RWPE2 (cell line): ENCODE data around the gene UBE2K.

Experiments used
- ATAC-seq: fragments of 200-7000 bp; cut with Tn5 transposase; 3 replicates; pipeline ENCODE4 v1.9.1; 2021; ENCODE audit warnings: low read depth
- DNase-seq: peaks from one replicate; pipeline ENCODE4 v3.0.0-alpha.2; 2020; ENCODE audit warnings: low spot score
- H3K27ac ChIP-seq: fragments of 450-650 bp; 2 replicates; pipeline ENCODE4 v1.5.1; 2017; ENCODE audit warnings: mild to moderate bottlenecking; ENCODE audit not compliant: poor library complexity, severe bottlenecking
- H3K27me3 ChIP-seq: fragments of 250-450 bp; sonication (Bioruptor Pico); 2 replicates; pipeline ENCODE4 v1.5.1; 2021; ENCODE audit warnings: mild to moderate bottlenecking, moderate library complexity; ENCODE audit not compliant: insufficient read depth, poor library complexity, severe bottlenecking
- H3K36me3 ChIP-seq: fragments of 250-450 bp; sonication (Bioruptor Pico); 2 replicates; pipeline ENCODE4 v1.5.1; 2020; ENCODE audit warnings: low read depth, mild to moderate bottlenecking, moderate library complexity
- H3K4me1 ChIP-seq: fragments of 250-450 bp; sonication (Bioruptor Pico); 2 replicates; pipeline ENCODE4 v1.5.1; 2021; ENCODE audit warnings: mild to moderate bottlenecking, moderate library complexity; ENCODE audit not compliant: insufficient read depth, poor library complexity, severe bottlenecking
- H3K4me3 ChIP-seq: fragments of 250-450 bp; sonication (Bioruptor Pico); 2 replicates; pipeline ENCODE4 v1.5.1; 2021; ENCODE audit warnings: mild to moderate bottlenecking, moderate library complexity; ENCODE audit not compliant: severe bottlenecking
- H3K9me3 ChIP-seq: fragments of 250-450 bp; sonication (Bioruptor Pico); 2 replicates; pipeline ENCODE4 v1.5.1; 2021; ENCODE audit warnings: mild to moderate bottlenecking, moderate library complexity; ENCODE audit not compliant: severe bottlenecking
- CTCF ChIP-seq: fragments of 450-650 bp; IDR thresholded peaks from one replicate; pipeline ENCODE4 v1.5.1; 2017; ENCODE audit warnings: mild to moderate bottlenecking, moderate library complexity; ENCODE audit not compliant: poor library complexity, severe bottlenecking

Gene UBE2K

GRCh38 chr4:39814403-39815185, 116.7 kb downstream of the UBE2K start:
- TF ChIP-seq CTCF: no peak
- DNase-seq: no peak
- ATAC-seq: peak; percentile 63
- no peaks in the 10 kb centered on the region for H3K4me1 ChIP-seq
- no peak overlapping the region for H3K27ac ChIP-seq
- H3K27me3 ChIP-seq: no peaks in the 10 kb centered on the region
- H3K9me3 ChIP-seq: no peaks in the 10 kb centered on the region
- H3K4me3 ChIP-seq: no peak overlapping the region
- H3K36me3 ChIP-seq: no peaks in the 10 kb centered on the region

GRCh38 chr4:39818646-39819045, 120.7 kb downstream of the UBE2K start:
- TF ChIP-seq CTCF: no peak
- Histone ChIP-seq H3K36me3 (peaks cover 4% of the 10 kb centered on the region), H3K27ac (no peak overlapping the region), H3K4me3 (no peak overlapping the region), H3K4me1 (no peaks in the 10 kb centered on the region), H3K9me3 (no peaks in the 10 kb centered on the region), H3K27me3 (no peaks in the 10 kb centered on the region)
- ATAC-seq (no peak), DNase-seq (no peak)

- no peak for ATAC-seq
- Histone ChIP-seq H3K9me3 (no peaks in the 10 kb centered on the region), H3K4me1 (no peaks in the 10 kb centered on the region), H3K27me3 (no peaks in the 10 kb centered on the region), H3K27ac (no peak overlapping the region), H3K36me3 (peaks cover 19% of the 10 kb centered on the region), H3K4me3 (no peak overlapping the region)
- no peak for TF ChIP-seq CTCF
- DNase-seq: no peak
Measured at GRCh38 chr4:39820186-39820585, 122.2 kb downstream of the UBE2K start.

- H3K4me3 ChIP-seq: no peak overlapping the region
- no peak overlapping the region for H3K27ac ChIP-seq
- peaks cover 8% of the 10 kb centered on the region for H3K4me1 ChIP-seq
- no peak for TF ChIP-seq CTCF
- peaks cover 32% of the 10 kb centered on the region for H3K36me3 ChIP-seq
- no peaks in the 10 kb centered on the region for H3K9me3 ChIP-seq
- no peak for DNase-seq
- ATAC-seq: no peak
- H3K27me3 ChIP-seq: no peaks in the 10 kb centered on the region
Measured at GRCh38 chr4:39821951-39822350, 124.0 kb downstream of the UBE2K start.

- Histone ChIP-seq H3K36me3 (peaks cover 37% of the 10 kb centered on the region), H3K27me3 (no peaks in the 10 kb centered on the region), H3K9me3 (no peaks in the 10 kb centered on the region), H3K4me1 (peaks cover 8% of the 10 kb centered on the region), H3K27ac (no peak overlapping the region), H3K4me3 (no peak overlapping the region)
- no peak for ATAC-seq
- TF ChIP-seq CTCF: no peak
- DNase-seq: no peak
Measured at GRCh38 chr4:39822662-39823061, 124.7 kb downstream of the UBE2K start.
